Measurements from ENCODE around the gene RBM4B.
"Not testable (repeated sequence)": the region's sequence is repeated elsewhere in the genome, so short reads cannot be mapped to it uniquely, and the experiment has no call there.

Gene RBM4B

GRCh38 chr11:66639814-66640340, 37.8 kb downstream of the RBM4B start:
- DNase-seq (ENCODE audit: low spot score), result not testable (repeated sequence)

DNA sequence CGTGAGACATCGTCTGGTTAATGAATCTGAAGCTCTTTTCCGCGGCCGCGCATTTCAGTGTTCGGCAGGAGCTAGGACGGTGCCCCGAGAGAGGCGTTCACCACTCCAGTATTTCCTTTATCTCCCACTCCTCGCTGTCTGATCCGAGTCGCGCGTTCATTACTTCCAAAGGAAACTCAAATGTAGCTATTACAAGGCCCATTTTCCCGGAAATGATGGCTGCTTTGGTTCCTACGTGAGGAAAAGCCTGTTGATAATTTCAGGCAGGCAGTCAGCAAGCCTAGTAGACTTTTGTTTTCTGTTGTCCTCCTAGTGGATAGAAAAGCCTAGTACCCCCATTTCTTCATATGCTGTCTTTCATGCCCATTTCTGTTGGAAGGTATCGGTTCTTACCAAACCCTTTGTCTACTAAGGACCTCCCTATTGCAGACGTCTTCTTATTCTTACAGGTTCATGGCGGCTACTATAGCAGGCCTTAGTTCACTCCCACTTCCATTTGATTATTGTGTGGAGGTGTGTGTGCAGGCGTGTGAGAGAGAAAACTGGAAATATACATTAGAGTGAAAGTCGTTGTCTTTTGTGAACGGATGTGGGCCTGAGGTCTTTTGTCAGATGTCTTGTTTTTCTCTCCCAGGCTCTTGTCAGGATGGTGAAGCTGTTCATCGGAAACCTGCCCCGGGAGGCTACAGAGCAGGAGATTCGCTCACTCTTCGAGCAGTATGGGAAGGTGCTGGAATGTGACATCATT, 38.4 kb downstream of the RBM4B start:
- peak; percentile 41 for DNase-seq (ENCODE audit: low spot score)

- peak; percentile 99 for DNase-seq (ENCODE audit: low spot score)
Observed at GRCh38 chr11:66638177-66639065, 39.3 kb downstream of the RBM4B start, which contains the start of gene RBM4. TSS of gene RBM4 (plus strand) at chr11:66638703. CDS start at chr11:66639712, 1,009 bp downstream.

DNA sequence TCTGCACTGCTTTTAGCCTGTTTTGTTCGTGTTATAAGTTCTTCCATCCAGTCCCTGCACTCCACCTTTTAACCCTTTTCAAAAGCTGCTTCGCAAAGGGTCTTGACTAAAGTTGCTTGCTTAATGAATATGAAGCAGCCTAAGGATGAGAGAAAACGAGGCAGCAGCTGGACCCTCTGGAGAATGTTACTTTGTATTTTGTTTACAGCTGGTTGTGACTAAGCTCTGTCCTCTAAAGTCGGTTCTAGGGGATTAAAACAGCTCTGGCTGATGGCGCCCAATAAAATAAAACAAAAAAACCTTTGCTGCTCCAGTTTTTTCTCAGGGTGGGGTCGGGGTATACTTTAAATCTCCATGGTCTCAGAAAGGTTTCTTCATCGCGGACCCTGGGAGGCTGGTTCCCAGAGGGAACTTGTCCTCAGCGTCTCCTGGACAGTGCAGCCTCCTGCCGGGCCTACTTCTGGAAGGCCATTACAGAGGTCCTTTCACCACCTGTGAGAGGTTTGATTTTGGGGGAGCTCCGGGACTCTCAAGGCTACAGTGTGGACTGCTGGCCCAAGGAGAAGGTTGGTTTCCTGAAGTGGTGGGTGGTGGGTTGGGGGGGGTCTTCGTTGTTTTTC, 40.0 kb downstream of the RBM4B start:
- DNase-seq (ENCODE audit: low spot score), result no peak

DNA sequence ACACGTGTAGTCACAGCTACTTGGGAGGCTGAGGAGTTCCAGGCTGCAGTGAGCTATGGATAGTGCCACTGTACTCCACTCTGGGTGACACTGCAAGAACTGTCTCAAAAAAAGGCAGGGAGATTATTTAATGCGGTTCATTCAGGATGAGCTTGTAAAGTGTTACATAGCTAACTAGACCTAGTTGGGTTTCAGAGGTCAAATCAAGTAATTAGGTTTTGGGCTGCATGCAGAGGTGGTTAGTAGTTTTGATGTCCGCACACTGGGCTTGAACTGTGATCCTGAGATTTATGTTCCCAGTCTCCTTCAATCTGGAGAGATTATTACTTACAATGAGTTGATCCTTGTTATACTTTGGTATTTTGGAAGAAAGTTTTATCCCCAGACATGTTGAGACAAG, 41.3 kb downstream of the RBM4B start:
- DNase-seq (ENCODE audit: low spot score), result no peak

GRCh38 chr11:66632952-66633351, 44.7 kb downstream of the RBM4B start:
- DNase-seq (ENCODE audit: low spot score), result no peak

DNA sequence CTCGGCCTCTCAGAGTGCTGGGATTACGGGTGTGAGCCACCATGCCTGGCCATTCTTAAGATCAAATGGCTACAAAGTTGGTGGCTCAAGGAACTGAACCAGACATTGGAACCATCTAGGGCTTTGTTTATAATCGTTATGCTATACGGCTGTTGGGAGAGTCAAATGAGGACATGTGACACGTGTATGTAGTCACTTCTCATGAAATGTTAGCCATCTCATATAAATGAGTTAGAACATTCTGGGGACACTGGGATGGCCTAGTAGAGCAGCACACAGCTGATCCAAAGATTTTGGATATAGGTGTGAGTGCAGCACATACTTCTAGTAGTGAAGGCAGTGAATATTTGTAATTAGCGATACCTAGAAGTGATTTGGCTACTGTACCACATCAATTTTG, 45.8 kb downstream of the RBM4B start:
- no peak for DNase-seq (ENCODE audit: low spot score)

- DNase-seq (ENCODE audit: low spot score), result no peak
Observed at GRCh38 chr11:66629356-66629755, 48.3 kb downstream of the RBM4B start.

DNA sequence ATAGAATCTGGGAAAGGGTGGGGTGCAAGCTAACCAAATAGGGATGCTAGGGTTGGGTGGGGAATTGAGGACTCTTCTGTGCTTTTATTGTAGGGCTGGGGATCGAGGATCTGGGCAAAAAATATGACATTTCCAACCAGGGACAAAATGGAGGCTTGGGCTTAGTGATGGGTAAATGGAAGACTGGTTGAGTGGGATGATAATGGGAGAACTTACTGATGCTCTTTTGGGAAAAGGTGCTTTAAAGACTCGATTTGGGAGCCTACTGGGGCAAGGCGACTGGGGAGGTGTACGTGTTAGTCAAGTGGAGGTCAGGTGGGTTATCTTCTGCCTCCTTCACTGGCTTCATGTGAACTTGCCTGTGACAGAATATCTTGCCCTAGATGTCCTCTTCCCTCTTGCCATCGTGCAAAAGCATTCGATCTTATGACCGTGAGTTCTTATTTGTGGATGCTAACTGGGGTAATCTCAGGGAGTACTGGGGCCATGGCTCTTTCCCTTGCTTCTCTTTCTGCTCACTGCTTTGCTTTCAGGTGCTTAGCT, 49.6 kb downstream of the RBM4B start:
- no peak for DNase-seq (ENCODE audit: low spot score)

- DNase-seq (ENCODE audit: low spot score), result no peak
Observed at GRCh38 chr11:66626926-66627325, 50.8 kb downstream of the RBM4B start.

GRCh38 chr11:66626382-66626781, 51.3 kb downstream of the RBM4B start:
- no peak for DNase-seq (ENCODE audit: low spot score)

DNA sequence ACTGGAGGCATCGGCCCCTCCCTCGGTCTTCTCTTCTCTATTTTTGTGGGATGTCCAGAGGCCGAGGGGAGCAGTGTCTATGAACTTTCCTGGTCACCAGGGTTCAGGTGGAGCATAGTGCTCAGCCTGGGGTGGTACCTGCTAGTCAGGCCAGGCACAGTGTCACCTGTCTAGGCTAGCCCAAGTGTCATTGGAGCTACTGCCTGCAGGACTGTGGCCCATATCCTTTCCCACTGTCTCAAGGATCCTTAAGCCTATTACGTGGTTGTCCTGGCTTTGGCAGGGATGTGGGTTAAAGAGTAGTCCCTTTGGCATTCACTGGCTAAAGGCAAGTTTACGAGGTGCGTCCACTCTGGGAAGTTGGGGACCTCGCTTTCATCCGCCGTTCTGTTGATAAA, 51.9 kb downstream of the RBM4B start:
- DNase-seq (ENCODE audit: low spot score), result no peak

GRCh38 chr11:66625041-66625751, 52.5 kb downstream of the RBM4B start:
- no peak for DNase-seq (ENCODE audit: low spot score)

DNA sequence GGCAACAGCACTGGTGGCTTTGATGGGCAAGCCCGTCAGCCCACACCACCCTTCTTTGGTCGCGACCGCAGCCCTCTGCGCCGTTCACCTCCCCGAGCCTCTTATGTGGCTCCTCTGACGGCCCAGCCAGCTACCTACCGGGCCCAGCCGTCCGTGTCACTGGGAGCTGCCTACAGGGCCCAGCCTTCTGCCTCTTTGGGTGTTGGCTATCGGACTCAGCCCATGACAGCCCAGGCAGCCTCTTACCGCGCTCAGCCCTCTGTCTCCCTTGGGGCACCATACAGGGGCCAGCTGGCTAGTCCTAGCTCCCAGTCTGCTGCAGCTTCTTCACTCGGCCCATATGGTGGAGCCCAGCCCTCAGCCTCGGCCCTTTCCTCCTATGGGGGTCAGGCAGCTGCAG, 53.2 kb downstream of the RBM4B start:
- no peak for DNase-seq (ENCODE audit: low spot score)

GRCh38 chr11:66619080-66619554, 58.6 kb downstream of the RBM4B start:
- DNase-seq (ENCODE audit: low spot score), result peak; percentile 80

DNA sequence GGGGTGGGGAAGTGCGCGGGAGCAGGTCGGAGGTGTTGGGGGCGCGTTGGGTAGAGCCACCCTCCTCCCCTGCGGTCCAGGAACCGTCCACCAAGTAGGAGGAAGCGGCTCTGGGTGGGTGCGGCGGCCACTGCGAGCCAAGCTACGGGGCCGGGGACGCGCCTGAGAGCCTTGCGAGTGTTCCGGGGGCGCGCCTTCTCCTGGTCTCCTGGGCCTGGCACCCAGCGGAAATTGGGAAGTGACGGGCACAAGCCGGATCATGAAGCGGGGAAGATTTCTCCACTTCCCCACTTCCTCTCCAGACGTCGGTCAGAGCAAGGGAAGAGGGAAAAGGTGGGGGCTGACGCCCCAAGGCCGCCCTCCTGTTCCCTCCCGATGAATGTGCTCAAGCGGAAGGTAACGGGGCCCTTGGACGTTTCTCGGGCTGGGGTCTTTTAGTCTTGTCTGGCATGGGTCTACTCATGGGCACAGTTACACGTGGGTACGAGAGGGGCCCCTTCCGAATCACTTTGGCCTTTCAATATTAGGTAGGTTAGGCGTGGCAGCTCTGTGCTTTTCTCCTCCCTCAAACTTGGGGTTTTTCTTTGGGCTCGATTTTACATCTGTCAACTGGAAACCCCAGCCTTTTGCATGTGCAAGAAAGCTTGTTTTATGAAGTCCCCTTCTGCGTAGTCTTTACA, 60.4 kb downstream of the RBM4B start:
- peak; percentile 43 for DNase-seq (ENCODE audit: low spot score)

GRCh38 chr11:66616379-66617154, 61.1 kb downstream of the RBM4B start, which contains the start of gene RBM14:
TSS of gene RBM14 (plus strand) at chr11:66616630. CDS start at chr11:66616721, 91 bp downstream.
- peak; percentile 99 for DNase-seq (ENCODE audit: low spot score)
